Measurements from ENCODE around the gene SYT2.

The SYT2 gene

DNA sequence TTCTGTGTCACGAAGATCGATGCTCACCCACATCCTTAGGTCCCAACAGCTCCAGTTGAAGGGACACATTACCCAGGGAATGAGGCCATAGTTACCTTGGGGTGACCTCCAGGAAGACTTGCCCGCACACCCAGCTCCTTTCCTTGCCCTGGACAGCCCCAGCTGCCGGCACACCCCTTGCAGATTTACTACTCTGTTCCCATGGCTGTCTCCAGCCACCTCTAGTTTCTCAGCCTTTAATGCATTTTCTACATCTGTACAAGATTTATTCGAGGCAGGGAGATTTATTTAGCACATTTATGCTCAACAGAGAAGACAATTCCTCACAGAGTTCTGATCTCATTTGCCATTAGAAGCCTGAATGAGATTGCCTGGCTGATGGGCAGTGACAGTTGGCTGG is 36.7 kb downstream of the SYT2 start:
- no peak for DNase-seq

DNA sequence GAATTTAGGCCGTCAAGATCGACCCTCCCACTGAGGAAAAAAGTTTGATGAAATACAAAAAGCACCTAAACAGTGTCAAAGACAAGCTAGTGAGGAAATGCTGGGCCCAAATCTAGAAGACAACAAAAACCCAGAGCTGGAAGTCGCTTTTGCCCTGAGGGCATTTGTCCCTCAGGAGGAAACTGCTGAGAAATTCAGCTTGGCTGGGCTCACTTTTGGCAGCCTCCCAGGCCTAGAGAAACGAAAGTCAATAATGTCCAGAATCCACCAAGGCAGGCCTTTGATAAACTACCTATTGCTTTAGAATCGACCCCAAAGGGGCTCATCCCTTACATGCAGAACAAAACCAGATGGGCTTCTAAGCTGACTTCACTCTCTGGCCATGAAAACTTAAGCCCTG is 38.9 kb downstream of the SYT2 start:
- DNase-seq, result no peak

DNA sequence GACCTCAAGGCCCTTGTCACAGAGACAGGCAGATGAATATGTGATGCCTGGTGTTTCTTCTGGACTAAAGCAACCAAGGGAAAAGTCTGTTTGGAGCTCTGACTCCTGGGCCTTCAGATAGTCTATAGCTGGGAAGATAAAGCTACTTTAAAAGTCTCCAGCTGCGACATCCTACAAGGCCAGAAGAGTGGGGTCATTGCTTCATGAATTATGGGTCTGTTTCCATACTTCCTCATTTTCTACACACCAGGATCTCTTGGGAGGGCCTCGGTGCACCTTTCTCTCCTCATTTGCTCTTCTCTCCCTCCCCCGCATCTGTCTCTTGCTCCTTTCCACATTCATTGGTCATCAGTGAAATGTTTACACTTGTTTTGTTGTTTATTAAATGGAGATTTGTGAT is 44.8 kb downstream of the SYT2 start:
- no peak for DNase-seq

DNA sequence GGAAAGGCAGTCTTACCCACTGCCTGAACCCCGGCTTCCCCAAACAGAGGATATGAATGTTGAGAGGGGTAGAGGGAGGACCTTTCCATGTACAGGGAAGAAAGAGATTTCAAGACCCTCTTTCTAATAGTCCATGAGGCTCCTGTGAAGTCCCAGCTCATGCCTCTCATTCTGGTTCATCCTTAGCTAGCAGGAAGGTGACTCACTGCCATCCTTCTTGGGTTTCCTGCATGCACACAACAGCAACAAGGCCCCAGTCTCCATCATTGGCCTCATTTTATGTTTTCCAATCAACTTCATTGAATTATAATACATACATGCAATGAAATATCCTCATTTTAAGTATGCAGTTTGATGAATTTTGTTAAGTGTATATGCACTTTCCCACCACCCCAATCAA is 46.2 kb downstream of the SYT2 start:
- DNase-seq, result no peak

DNA sequence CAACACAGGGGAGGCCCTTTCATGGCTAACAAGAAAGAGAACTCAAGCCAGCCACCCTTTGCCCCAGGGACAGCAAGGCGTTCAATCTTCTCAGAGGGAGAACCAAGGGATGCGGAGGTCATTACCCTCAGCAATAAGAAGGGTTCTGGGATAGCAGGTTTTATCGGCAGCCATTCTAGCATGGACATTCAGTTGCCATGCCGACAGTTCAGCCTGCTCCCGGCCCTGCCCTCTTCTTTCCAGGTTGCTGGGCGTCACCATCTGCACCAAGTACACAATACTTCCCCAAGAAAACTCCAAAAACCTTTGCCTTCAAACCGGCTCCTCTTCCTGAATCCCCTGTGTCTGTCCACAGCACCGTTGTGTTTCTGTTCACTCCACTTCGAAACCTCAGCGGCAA is 47.1 kb downstream of the SYT2 start:
- DNase-seq, result no peak

DNA sequence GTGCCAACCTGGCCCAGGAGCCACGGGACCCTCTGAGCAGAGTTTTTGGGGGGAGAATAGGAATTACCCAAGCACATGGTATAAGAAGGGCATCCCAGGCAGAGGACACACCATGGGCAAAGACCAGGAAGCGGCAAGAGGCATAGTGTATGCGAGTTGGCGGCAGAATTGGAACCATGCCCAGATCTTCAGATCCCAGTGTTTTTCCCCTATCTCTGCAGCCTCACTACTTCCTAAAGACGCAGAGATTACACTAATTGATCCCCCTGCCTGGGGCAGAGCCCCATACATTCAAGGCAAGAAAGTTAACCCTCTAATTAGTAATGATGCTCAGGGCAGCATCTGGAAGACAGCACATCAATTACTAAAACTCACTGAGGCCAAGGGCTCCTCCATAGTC is 48.2 kb downstream of the SYT2 start:
- DNase-seq, result no peak

DNA sequence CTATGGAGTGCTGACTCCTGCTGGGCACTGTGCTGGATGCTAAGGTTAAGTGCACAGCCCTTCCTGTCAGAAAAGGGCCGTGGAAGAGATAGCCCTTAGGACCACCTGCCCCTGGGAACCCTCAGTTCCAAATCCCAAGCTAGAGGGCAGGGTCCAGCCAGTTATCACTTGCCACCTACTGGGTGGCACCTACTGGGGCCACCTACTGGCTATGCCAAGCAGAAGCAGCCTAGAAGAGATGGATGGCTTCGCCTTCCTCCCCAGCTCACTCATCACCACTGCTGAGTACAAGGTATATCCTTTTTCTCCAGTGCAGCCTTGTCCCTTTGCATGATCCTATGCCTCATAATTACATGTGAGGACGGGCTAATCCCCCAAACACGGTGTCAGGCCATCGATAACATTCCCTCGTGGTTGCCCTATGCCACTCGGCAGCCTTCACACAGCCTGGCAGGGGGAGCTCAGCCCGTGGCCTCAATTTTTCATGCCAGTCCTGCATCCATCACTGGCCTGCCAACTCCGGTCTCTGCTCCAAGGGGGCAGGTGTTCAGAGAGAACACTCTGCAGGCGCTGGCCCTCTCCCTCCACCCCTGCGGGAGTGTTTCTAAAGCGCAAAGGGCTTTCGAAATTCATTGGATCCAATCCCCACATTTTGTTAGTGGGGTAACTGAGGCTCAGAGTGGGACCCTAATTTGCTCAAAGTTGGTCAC is 49.0 kb downstream of the SYT2 start:
- DNase-seq, result no peak

DNA sequence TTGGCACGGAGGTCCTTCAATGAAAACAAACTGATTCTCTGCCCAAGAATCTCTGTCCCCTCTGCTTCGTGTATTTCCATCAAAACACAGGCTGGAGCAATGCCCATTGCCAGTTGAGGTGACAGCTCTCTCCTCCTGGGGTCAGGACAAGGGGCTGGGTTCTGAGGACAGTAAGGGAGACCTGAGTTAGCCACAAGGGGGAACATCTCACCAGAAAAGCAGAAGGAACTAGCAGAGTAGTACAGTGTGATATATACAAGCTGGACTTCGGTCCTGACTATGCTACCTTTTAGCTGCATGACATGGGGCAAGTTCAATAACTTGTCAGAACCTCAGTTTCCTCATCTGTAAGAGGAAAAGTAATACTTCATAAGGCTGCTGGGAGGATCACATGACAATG is 50.3 kb downstream of the SYT2 start:
- DNase-seq, result no peak

DNA sequence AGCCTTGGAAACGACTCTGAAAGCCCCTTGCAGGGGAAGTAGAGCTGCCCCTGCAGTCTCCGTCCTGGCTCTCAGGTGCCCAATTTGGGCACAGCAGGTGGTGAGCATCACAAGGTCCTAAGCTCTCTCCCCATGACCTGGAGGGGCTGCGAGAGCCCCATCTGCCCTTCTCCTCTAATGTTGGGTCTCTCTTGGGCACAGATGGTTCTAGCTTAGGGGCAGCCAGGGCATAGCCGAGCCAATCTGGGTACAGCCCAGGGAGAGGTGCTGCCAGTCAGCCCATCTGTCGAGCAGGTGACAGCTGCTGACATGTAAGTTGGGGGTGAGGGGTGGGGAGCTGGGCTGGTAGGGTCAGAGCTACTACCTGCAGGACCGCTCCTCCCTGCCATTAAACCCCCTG is 50.7 kb downstream of the SYT2 start:
- DNase-seq, result no peak

DNA sequence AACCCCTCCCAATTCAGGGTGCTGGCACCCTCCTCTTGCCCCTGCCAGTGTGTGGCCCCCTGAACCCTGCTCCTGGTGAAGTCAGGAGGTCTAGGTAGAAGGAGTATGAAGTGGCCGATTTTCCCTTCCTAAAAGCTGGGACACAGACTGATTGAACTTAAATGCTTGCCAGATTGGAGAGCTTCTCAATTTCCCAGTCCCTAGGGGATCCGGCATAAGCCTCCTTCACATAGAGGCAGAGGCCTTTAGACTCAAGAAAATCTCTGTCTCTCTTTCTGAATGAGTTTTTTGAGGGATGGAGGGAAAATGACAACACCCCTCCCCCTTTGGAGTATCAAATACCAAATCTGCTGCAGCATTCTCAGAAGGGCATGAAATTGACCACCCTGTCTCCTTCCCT is 51.5 kb downstream of the SYT2 start:
- DNase-seq, result no peak

DNA sequence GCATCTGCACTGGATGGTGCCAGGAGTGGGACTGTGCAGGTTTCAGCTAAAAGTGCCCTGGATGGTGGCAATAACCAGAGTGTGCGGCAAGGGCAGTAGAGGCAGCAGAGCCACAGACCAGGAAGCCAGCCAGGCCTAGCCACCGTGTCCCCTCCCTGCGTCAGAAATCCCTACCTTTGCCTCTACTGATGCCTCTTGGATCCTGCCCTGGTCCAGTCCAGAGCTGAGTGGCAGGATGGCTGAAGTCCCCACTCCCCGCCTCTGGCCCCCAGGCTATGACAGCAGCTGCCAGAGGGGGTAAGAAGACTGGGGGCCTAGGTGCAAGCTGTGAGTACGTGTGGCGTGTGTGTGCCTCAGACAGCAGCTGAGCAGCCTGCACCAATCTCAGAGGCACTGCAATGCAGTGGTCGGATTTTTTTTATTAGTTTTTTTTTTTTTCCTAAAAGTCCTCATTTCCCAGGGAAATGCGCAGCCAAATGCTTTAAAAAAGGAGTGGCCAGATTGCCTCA is 51.9 kb downstream of the SYT2 start:
- DNase-seq, result no peak

DNA sequence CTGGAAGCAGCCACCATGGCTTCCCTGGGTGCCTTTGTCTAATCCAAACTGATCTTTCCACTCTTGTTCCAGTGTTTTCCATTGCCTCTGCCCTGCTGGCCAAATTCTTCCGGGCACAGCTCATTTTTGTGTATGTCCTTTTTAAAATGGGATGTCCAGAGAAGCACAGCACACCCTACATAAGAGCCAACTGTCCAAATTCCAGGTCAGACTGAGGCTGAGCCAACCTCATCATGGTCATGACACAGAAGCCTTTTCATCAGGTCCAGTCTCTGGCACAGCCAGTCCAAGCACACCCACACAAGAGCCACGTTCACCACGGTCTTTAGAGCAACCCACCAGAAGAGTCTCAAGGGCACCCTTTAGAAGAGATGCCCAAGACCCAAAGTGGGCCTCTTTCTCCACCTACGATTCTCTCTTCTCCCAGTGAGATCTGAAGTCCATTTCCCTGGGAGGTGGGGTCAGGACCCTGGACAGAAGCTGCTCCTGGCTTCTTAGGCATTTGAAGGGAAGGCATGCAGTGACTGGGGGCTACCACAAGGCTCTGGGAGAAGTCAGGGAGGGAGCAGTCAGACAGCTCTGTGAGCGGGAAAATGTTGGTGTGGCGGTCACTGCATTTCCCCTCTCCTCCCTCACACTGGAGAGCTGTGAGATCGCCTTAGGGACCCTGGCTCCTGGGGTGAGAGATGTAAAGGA is 53.2 kb downstream of the SYT2 start:
- no peak for DNase-seq

DNA sequence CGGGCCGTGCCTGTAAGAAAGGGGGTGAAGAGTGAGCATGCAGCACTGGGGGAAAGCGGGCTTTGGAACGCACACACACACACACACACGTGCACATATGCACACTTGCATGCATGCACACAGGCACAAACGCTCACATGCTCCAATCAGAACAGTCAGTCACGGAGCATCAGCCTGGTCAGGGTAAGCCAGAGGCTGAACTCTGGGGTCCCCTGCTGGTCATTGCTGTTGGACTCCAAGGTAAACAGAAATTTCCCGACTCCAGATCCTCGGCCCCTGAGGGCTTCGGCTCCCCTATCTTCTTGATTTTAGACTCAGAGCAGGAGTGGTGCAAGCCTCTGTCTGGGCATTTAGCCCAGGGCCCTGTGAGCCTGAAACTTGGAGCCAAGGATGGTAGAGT is 54.2 kb downstream of the SYT2 start:
- DNase-seq, result no peak

DNA sequence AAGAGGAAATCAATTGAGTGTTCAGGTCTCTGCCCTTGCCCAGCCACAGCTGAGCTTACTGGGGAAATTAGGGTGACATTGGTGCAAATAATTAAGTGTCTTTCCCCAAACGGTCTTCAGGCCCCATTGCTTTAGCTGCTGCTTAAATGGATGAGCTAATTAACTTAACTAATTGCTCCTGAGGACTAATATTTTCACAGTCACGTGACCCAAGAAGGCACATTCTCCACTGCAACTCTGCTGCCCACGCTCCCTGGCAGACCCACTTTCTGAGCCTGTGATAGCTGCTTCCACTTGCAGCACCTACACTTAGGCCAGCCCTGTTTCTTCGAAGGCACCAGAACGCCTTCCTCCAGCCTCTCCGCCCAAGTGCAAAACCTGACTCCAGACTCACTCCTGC is 56.2 kb downstream of the SYT2 start:
- DNase-seq, result no peak

DNA sequence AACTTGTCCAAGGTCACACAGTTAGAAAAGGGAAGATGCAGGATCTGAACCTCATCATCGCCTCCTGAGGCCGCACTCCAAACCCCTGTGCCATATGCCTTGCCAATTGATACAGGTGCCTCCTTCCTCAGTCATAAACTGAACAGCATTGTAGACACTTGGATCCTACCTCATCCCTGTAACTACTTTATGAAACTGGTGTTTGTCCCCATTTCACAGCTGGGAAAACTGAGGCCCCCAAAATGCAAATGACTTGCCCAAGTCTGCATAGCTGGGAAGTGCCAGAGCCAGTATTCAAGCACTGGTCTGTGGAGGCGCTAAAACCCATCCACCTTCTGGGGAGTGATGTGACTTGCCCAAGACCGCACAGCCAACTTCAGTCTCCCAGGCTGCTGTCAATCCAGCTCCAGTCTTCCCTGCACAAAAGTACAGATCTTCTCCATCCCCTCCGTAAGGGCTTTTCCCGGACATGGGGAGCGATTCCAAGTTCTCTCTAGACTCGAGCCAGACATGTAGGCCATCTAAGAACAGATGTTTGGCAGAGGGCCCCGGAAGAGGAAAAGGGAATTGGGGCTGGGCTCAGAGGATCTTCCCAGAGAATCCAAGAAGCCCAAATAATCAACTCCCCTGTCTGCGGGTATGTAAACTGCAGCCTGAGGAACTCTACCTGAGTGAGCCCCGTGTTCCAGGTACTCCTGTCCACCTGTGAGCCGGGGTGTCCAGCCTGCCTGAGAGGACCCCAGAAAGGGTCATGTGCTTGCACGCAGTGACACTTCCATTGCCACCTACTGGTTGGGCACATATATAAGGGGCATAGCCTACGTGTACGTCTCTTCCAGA is 60.5 kb downstream of the SYT2 start:
- no peak for DNase-seq

DNA sequence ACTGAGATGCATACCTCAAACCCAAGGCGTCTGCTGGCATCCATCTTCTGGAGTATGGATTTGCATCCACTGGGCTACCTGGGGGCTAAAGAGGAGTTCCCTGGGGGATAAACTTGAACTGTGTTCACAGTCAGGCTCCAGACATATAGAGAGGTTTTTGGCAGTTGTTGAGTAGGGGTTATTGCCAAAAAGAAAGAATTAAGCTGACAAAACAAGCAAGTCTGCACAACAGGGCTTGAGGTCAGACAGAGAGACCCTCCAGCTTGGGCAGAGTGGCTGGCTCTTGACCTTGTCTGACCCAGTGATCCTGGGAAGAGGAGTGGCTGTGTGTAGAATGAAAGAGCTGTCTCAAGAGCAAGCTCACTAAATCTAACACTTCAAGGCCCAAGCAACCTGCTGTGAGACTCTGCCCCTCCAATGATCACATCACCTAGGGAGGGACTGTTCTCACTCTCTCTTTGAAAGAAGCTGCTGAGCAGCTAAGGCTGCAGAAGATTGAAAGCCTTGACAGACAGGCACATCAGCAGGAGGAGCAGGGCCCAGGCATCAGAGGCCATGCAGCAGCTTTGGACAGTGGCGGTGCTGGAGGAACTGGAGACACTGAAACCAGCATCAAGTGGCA is 61.5 kb downstream of the SYT2 start:
- no peak for DNase-seq

DNA sequence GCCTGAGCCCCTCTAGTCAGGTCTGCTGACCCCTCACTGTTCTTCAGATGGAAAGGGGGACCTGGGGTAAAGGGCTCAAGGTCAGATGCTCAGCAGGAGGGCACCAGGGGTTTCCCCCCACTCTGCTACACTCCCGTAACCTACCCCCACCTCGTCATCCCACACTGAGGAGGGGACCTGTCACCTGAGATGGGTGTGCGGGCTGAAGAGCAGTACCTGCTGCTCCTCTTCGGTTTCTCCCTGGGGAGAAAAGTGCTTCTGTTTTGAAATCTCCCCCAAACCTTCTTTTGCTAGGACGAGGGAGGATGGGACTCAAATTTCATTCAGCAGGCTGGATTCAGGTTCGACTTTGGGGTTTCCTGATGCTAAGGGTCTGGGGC is 65.2 kb downstream of the SYT2 start:
- no peak for DNase-seq

DNA sequence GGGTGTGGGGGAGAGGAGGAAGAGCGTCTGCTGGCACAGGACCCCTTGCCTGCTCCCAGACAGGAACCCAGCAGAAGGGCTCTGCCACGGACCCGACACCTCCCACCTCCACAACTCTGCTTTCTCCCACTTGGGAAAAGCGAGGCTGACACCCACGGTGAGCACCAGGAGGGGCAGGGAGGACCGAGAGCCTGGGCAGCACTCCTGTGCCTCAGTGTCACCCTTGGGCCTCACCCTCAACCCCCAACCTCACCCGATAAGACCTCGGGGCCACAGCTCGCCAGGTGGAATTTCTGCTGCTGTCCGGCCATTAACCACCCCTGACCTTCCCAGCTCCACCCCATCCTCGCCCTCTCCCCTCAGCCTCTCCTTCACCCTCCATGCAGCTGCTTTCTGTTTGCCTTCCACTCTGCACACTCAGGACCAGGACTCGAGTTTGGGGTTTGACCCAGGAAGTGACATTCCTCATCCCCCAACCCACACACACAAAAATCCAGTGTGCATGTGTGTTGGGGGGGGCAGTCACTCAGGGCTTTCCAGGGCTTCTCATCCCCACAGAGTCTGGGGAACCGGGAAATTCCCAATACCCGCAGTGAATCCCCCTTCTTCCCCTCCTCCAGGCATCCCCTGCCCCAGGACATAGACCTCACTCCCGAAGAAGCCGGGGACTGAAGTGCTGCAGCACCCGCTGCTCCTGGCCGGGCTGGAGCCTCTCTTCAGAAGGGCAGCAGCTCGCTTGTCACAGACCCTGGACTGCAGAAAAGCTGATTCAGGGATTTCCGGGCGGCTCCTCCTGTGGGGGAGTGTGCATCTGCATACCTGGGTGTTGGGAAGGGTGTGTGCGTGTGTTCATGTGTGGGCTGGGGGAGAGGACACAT is 65.8 kb downstream of the SYT2 start:
- no peak for DNase-seq

DNA sequence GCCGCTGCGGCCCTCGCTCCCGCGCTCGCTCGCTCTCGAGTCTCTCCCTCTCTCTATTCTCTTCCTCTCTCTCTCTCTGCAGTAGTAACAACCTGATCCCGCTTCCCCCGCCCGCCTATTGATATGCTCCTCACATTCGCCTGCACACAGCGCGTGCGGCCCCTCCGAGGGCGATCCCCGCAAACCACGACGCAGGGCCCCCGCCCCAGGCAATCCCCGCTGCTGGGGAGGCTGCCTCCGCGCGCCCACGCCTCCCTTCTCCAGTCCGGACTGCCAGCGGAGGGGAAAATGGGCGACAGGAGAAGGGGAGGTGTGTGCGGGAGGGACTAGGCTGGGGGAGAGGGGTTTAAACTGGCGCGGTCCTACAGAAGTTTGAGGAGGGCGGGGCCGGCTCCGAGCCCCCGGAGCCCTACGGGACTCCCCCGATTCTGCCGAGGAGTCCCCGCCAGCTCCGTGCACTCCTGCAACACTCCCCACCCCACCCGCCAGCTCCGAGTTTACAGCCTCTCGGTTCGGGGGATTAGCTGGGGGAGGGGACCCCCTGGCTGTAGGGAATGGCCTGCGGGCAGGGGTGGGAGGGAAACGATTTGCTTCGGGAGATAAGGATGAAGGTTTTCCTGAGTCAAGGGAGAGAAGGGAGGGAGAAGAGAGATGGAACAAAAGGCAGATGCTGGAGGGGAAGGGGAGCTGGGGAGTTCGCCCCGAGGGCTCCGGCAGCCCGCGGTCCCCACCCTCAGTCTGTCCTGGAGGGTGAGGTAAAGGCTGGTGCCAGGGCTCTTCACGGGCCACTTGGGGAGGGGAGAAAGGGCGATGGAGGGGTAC is 66.6 kb downstream of the SYT2 start:
- peak; percentile 31 for DNase-seq

DNA sequence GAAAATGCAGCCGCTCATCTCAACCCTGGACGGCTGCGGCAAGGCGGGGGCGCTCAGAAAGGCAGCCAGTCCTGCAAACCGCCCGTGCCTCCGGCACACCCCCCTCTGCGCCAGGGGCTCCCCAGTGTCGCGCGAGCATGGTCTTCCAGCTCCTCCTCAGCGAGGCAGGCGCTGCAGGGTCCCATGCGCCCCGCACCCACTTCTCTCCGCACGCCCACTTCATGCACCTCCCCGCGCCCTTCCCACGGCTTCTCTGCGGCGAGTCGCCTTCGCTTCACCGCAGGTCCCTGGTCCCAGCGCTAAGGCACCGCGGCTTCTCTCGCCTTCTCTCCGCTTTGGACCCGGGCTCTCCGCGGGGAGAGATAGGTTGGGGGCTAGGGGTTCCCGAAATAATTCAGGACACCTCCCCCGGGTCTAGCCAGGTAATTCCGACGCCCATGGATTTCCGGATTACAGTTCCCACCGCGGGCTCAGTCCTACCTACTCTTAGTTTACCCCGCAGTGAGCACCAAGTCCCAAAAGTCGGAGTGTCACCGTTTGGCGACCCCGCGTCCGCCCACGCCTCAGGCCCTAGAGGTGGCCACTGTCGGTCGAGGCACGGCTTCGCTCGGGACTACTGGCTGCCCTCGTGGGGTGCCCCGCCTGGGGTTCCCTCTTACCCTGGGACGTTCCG is 67.5 kb downstream of the SYT2 start:
- DNase-seq, result peak; percentile 28

DNA sequence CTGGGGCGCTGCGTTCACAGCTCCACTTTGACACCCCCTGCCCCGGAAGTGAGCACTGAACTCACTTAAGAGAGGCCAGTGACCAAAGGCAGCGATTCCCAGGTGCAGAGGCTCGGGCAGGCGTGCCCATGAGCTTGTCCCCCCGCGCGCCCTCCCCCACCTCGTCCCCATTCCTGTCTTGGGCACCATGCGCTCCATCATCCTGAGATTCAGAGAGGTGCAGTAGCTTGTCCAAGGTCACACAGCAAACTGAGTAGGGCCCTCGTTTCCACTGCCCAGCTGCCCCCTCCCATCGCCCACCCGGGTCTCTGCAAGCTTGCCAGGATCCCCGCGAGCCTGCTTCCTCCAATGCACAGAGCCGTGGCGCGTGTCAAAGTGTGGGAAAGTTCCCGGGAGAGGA is 68.0 kb downstream of the SYT2 start:
- no peak for DNase-seq
